ENCODE data around the gene ETV4. TPM values are rescaled to one million over a fixed set of nuclear protein-coding genes. Genes with fewer than 3 reads are reported as not detected.

Gene ETV4
- polyA plus RNA-seq, 2 of the 4 experiments (the other 2 are of a cell fraction): 18.5 to 39.1 TPM

GRCh38 chr17:43574896-43575525 lies 28.9 kb upstream of the ETV4 start:
- DNase-seq (ENCODE audit: low read depth in 1 of 2, low spot score in 1 of 2) (no peak), ATAC-seq (no peak), FAIRE-seq (no peak)
- Histone ChIP-seq H3K9me3 (no peaks in the 10 kb centered on the region), H3K4me3 (no peak overlapping the region), H3K4me1 (peaks cover 45% of the 10 kb centered on the region), H3K4me2 (no peak overlapping the region), H3K27ac (no peak overlapping the region)
- ChIA-PET CTCF (interaction anchor here (0.6 to 12.5 kb wide), 21 partner anchors 11 to 202 kb away, joined by 3 to 257 read pairs (median 31); partner anchors contain the start of genes DHX8 and SOST), POLR2A (interaction anchor here (2.2 kb wide), 1 partner anchor 99 kb away, joined by 8 read pairs; no protein-coding TSS in a partner anchor)
- TF ChIP-seq KDM1A (IDR thresholded peaks at IDR 0.05; ENCODE audit: low read depth) (no peak), KDM5A (IDR thresholded peaks at IDR 0.05) (no peak), HEYL (CRISPR knock-in tag; IDR thresholded peaks at IDR 0.05) (no peak), FOSL2 (IDR thresholded peaks at IDR 0.05) (no peak), FOSL2 (CRISPR knock-in tag; IDR thresholded peaks at IDR 0.05) (no peak), EHF (CRISPR knock-in tag; IDR thresholded peaks at IDR 0.05) (no peak), CBX8 (IDR thresholded peaks at IDR 0.05) (no peak), RCOR1 (IDR thresholded peaks at IDR 0.05; ENCODE audit: low read depth, low read length) (no peak), FOXS1 (CRISPR knock-in tag; IDR thresholded peaks at IDR 0.05) (no peak), FOSB (CRISPR knock-in tag; IDR thresholded peaks at IDR 0.05) (no peak), RFX5 (IDR thresholded peaks at IDR 0.05) (no peak), ELK1 (IDR thresholded peaks at IDR 0.05; ENCODE audit: low read depth, low read length) (no peak), CHD4 (IDR thresholded peaks at IDR 0.05; ENCODE audit: borderline replicate concordance) (no peak), JUNB (IDR thresholded peaks at IDR 0.05) (no peak), ZSCAN20 (CRISPR knock-in tag; IDR thresholded peaks at IDR 0.05) (no peak), NPAS2 (CRISPR knock-in tag; IDR thresholded peaks at IDR 0.05; ENCODE audit: borderline replicate concordance) (no peak), SREBF2 (IDR thresholded peaks at IDR 0.05) (no peak)
- TF ChIP-seq, protein P1, sequence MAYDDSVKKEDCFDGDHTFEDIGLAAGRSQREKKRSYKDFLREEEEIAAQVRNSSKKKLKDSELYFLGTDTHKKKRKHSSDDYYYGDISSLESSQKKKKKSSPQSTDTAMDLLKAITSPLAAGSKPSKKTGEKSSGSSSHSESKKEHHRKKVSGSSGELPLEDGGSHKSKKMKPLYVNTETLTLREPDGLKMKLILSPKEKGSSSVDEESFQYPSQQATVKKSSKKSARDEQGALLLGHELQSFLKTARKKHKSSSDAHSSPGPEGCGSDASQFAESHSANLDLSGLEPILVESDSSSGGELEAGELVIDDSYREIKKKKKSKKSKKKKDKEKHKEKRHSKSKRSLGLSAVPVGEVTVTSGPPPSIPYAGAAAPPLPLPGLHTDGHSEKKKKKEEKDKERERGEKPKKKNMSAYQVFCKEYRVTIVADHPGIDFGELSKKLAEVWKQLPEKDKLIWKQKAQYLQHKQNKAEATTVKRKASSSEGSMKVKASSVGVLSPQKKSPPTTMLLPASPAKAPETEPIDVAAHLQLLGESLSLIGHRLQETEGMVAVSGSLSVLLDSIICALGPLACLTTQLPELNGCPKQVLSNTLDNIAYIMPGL (CRISPR knock-in tag; IDR thresholded peaks at IDR 0.05; ENCODE audit: borderline replicate concordance): no peak
- 29% methylated on average over 5 of the region's 5 CpGs for WGBS (ENCODE audit: missing lambda C conversion rate)

DNA sequence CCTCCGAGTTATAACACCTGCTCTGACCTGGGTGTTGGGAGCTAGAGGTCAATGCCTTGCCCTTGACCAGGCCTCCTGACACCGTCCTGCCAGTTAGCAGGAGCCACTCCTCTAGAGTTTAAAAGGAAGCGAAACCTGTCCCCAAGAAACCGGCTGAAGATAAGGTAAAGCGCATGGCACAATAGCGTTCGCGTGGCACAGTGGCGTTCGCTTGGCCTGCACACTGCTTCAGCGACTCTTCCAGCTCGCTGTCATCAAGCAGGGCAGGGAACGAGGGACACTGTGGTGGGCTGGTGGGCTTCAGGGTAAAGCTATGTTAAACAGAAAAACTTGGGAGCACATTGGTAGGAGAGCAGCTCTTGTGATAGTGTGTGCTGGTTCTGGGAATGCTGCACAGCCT lies 28.2 kb upstream of the ETV4 start:
- H3K4me2 ChIP-seq: no peak overlapping the region
- no peak for FAIRE-seq
- no peak for ATAC-seq
- no peak overlapping the region for H3K4me3 ChIP-seq
- WGBS (ENCODE audit: missing lambda C conversion rate): 85% methylated on average over 13 of the region's 13 CpGs
- no peak for TF ChIP-seq CEBPB (IDR thresholded peaks at IDR 0.05)
- TF ChIP-seq RNF2 (IDR thresholded peaks at IDR 0.05; ENCODE audit: borderline replicate concordance, low read depth): no peak
- no peak for TF ChIP-seq RCOR1 (IDR thresholded peaks at IDR 0.05; ENCODE audit: low read depth, low read length)
- H3K27ac ChIP-seq: no peak overlapping the region
- POLR2A ChIA-PET: interaction anchor here (1.3 kb wide), 1 partner anchor 29 kb away, joined by 4 read pairs; no protein-coding TSS in a partner anchor
- CTCF ChIA-PET: interaction anchor here (0.6 to 12.5 kb wide), 16 partner anchors 12 to 202 kb away, joined by 3 to 257 read pairs (median 26); partner anchors contain the start of genes DHX8 and SOST
- H3K9me3 ChIP-seq: no peaks in the 10 kb centered on the region
- no peak for DNase-seq (ENCODE audit: low read depth in 1 of 2, low spot score in 1 of 2)
- peaks cover 40% of the 10 kb centered on the region for H3K4me1 ChIP-seq
